ENCODE data around the gene ARHGEF10L. TPM values are rescaled to one million over a fixed set of nuclear protein-coding genes. Genes with fewer than 3 reads are reported as not detected.
A peak's percentile ranks its signal among the peaks of the same experiment; 100 is the strongest.

ARHGEF10L gene
- total RNA-seq, 1 donor from 2014 or later: 20.3 TPM

- H3K4me2 ChIP-seq: no peak overlapping the region
- DNase-seq (ENCODE audit: low spot score): no peak
- Mint-ChIP-seq H3K4me1 (peaks cover 35% of the 10 kb centered on the region), H3K27me3 (ENCODE audit: insufficient read depth, low read depth) (peaks cover 4% of the 10 kb centered on the region), H3K36me3 (no peaks in the 10 kb centered on the region), H3K4me3 (no peak overlapping the region), H3K27ac (no peak overlapping the region), H3K9me3 (no peaks in the 10 kb centered on the region)
- peaks cover 89% of the 10 kb centered on the region for H4K20me1 ChIP-seq (ENCODE audit: low read depth)
- H3F3A ChIP-seq (ENCODE audit: low read depth): peaks cover 2% of the 10 kb centered on the region
- no peak overlapping the region for H3K27ac ChIP-seq
- H3K9me3 ChIP-seq (ENCODE audit: low read depth): no peaks in the 10 kb centered on the region
- no peak overlapping the region for H3K9ac ChIP-seq
- H3K4me1 ChIP-seq: peaks cover 15% of the 10 kb centered on the region
- H3K36me3 ChIP-seq: no peaks in the 10 kb centered on the region
- peaks cover 73% of the 10 kb centered on the region for H3K79me2 ChIP-seq (ENCODE audit: low read depth)
- no peak overlapping the region for H2AFZ ChIP-seq (replicated peaks)
- no peak overlapping the region for H3K4me3 ChIP-seq
- TF ChIP-seq EZH2 (IDR thresholded peaks at IDR 0.05) (no peak), EZH2phosphoT487 (IDR thresholded peaks at IDR 0.05) (no peak), CTCF (IDR thresholded peaks at IDR 0.05) (no peak)
- no peaks in the 10 kb centered on the region for H3K27me3 ChIP-seq
Observed at GRCh38 chr1:17559615-17560419, 20.3 kb downstream of the ARHGEF10L start.

GRCh38 chr1:17561247-17561548, 21.7 kb downstream of the ARHGEF10L start:
- H3K27ac Mint-ChIP-seq: no peak overlapping the region
- no peak overlapping the region for H2AFZ ChIP-seq (replicated peaks)
- peaks cover 73% of the 10 kb centered on the region for H3K79me2 ChIP-seq (ENCODE audit: low read depth)
- H3K4me3 Mint-ChIP-seq: no peak overlapping the region
- H3K4me2 ChIP-seq: no peak overlapping the region
- TF ChIP-seq CTCF (IDR thresholded peaks at IDR 0.05) (no peak), EZH2 (IDR thresholded peaks at IDR 0.05) (no peak), EZH2phosphoT487 (IDR thresholded peaks at IDR 0.05) (no peak)
- no peaks in the 10 kb centered on the region for H3K27me3 ChIP-seq
- H3K4me3 ChIP-seq: no peak overlapping the region
- H3K36me3 ChIP-seq: no peaks in the 10 kb centered on the region
- H4K20me1 ChIP-seq (ENCODE audit: low read depth): peaks cover 93% of the 10 kb centered on the region
- H3K9ac ChIP-seq: no peak overlapping the region
- DNase-seq (ENCODE audit: low spot score): no peak
- H3K9me3 ChIP-seq (ENCODE audit: low read depth): no peaks in the 10 kb centered on the region
- peaks cover 49% of the 10 kb centered on the region for H3K4me1 Mint-ChIP-seq
- H3K9me3 Mint-ChIP-seq: no peaks in the 10 kb centered on the region
- peaks cover 4% of the 10 kb centered on the region for H3K27me3 Mint-ChIP-seq (ENCODE audit: insufficient read depth, low read depth)
- peaks cover 13% of the 10 kb centered on the region for H3F3A ChIP-seq (ENCODE audit: low read depth)
- no peak overlapping the region for H3K27ac ChIP-seq
- peaks cover 27% of the 10 kb centered on the region for H3K4me1 ChIP-seq
- H3K36me3 Mint-ChIP-seq: no peaks in the 10 kb centered on the region

GRCh38 chr1:17561561-17561985, 22.1 kb downstream of the ARHGEF10L start:
- no peak for TF ChIP-seq CTCF (IDR thresholded peaks at IDR 0.05)
- TF ChIP-seq EZH2phosphoT487 (IDR thresholded peaks at IDR 0.05): no peak
- TF ChIP-seq EZH2 (IDR thresholded peaks at IDR 0.05): no peak
- H3K9ac ChIP-seq: no peak overlapping the region
- Mint-ChIP-seq H3K9me3 (no peaks in the 10 kb centered on the region), H3K36me3 (no peaks in the 10 kb centered on the region), H3K27ac (peak overlapping the region; percentile 70), H3K4me3 (no peak overlapping the region), H3K27me3 (ENCODE audit: insufficient read depth, low read depth) (peaks cover 4% of the 10 kb centered on the region), H3K4me1 (peaks cover 53% of the 10 kb centered on the region)
- no peak overlapping the region for H3K4me2 ChIP-seq
- no peak overlapping the region for H2AFZ ChIP-seq (replicated peaks)
- no peak overlapping the region for H3K4me3 ChIP-seq
- no peaks in the 10 kb centered on the region for H3K27me3 ChIP-seq
- no peaks in the 10 kb centered on the region for H3K36me3 ChIP-seq
- peaks cover 73% of the 10 kb centered on the region for H3K79me2 ChIP-seq (ENCODE audit: low read depth)
- peaks cover 93% of the 10 kb centered on the region for H4K20me1 ChIP-seq (ENCODE audit: low read depth)
- H3K4me1 ChIP-seq: peaks cover 27% of the 10 kb centered on the region
- H3F3A ChIP-seq (ENCODE audit: low read depth): peaks cover 13% of the 10 kb centered on the region
- H3K27ac ChIP-seq: no peak overlapping the region
- DNase-seq (ENCODE audit: low spot score): no peak
- H3K9me3 ChIP-seq (ENCODE audit: low read depth): no peaks in the 10 kb centered on the region

Data from neural progenitor cell (in vitro differentiated cells).